Measurements from ENCODE around the gene PRDM2. TPM values are rescaled to one million over a fixed set of nuclear protein-coding genes. Genes with fewer than 3 reads are reported as not detected.

PRDM2 gene
- polyA plus RNA-seq, 1 donor (not counting 4 experiments of a cell fraction or from before 2014, with no cell fraction given), result 13.8 TPM

DNA sequence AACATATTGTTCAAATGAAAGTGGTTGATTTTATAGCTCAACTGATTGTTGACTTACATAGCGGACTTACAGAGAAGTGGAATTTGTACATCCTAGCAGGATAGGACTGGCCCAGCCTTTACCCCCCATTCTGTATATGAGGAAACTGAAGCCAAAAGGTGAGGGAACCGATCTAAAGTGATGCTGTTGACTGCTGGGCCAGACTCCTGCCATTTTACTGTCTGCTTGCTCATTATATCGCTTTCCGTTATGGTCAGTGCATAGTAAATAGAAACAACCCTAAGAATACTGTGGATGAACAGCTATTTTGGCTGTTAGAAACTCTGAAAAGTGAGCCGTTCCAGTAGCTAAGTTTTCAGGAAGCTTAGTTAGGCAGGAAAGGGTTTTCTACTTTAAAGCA lies 31.9 kb downstream of the PRDM2 start:
- no peak for TF ChIP-seq CTCF (optimal IDR thresholded peaks at IDR 0.05 in 1 of 3, IDR thresholded peaks at IDR 0.05 in 1 of 3, conservative IDR thresholded peaks at IDR 0.05 in 1 of 3; ENCODE audit: extremely low read depth in 1 of 3, insufficient read depth in 2 of 3, low read length in 3 of 3)
- TF ChIP-seq EZH2 (IDR thresholded peaks at IDR 0.05; ENCODE audit: low read length), result no peak
- peaks cover 7% of the 10 kb centered on the region for H3K79me2 ChIP-seq (ENCODE audit: control insufficient read depth, insufficient read depth, low read length)
- H2AFZ ChIP-seq (ENCODE audit: control insufficient read depth, low read length), result no peak overlapping the region
- peaks cover 10% of the 10 kb centered on the region for H3K4me1 ChIP-seq (ENCODE audit: control insufficient read depth, extremely low read depth, insufficient read depth, low read length)
- H3K9me1 ChIP-seq (ENCODE audit: control insufficient read depth, extremely low read depth, insufficient read depth, low read length), result no peaks in the 10 kb centered on the region
- H3K9me3 ChIP-seq (ENCODE audit: control insufficient read depth, low read depth, low read length), result no peaks in the 10 kb centered on the region
- no peaks in the 10 kb centered on the region for H4K20me1 ChIP-seq (ENCODE audit: control insufficient read depth, extremely low read depth, insufficient read depth, low read length)
- no peaks in the 10 kb centered on the region for H3K36me3 ChIP-seq (ENCODE audit: control insufficient read depth in 2 of 2, extremely low read depth in 1 of 2, insufficient read depth in 2 of 2, low read length in 2 of 2)
- dilution Hi-C loops (cut with MboI; ENCODE audit: extremely low pct_ligation_motif_present, low sequenced_read_pairs), result no loop called here
- DNase-seq (ENCODE audit: low read depth, low spot score), result no peak
- H3K9ac ChIP-seq (ENCODE audit: control insufficient read depth, extremely low read depth, insufficient read depth, low read length), result no peak overlapping the region
- no peaks in the 10 kb centered on the region for H3K27me3 ChIP-seq (ENCODE audit: control insufficient read depth, extremely low read depth, insufficient read depth, low read length)
- no peak for FAIRE-seq
- no peak overlapping the region for H3K27ac ChIP-seq (ENCODE audit: control insufficient read depth, insufficient read depth, low read length)
- H3K4me3 ChIP-seq (ENCODE audit: control insufficient read depth in 2 of 3, extremely low read depth in 1 of 3, insufficient read depth in 2 of 3, low read depth in 1 of 3, low read length in 3 of 3), result no peak overlapping the region
- H3K4me2 ChIP-seq (ENCODE audit: control insufficient read depth, extremely low read depth, insufficient read depth, low read depth, low read length), result no peak overlapping the region

DNA sequence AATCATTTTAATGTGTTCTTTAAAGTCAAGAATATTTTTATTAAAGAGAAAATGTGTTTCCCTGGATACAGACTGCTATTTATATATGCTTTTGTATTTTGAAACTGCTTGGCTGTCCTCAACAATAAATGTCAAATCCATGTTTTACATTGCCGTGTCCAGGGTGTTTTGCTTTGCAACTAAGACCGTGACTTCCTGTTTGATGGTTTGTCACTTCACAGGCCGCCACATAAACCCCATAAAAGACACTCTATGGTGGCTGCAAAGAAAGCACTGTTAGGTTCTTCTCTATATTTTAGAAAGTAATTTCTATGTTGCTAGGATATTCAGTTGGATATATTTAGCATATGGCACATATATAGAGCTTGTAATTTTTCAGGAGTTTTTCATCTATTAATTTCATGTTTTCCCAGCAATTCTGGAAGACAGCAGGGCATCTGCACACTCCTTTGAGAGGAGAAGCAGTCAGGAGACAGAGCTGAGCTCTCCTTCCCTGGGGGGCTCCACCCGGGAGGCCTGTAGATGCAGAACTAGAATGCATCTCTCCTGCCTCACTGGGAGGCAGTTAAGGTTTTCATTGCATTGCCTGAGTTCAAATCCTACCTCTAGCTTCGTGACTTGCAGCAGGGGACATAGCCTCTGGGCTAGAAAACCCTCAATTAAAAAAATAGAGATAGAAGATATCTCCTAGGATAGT lies 33.1 kb downstream of the PRDM2 start:
- no peaks in the 10 kb centered on the region for H3K9me3 ChIP-seq (ENCODE audit: control insufficient read depth, low read depth, low read length)
- no peak for FAIRE-seq
- no peaks in the 10 kb centered on the region for H4K20me1 ChIP-seq (ENCODE audit: control insufficient read depth, extremely low read depth, insufficient read depth, low read length)
- peaks cover 5% of the 10 kb centered on the region for H3K79me2 ChIP-seq (ENCODE audit: control insufficient read depth, insufficient read depth, low read length)
- no peak overlapping the region for H3K4me3 ChIP-seq (ENCODE audit: control insufficient read depth in 2 of 3, extremely low read depth in 1 of 3, insufficient read depth in 2 of 3, low read depth in 1 of 3, low read length in 3 of 3)
- dilution Hi-C loops (cut with MboI; ENCODE audit: extremely low pct_ligation_motif_present, low sequenced_read_pairs), result no loop called here
- DNase-seq (ENCODE audit: low read depth, low spot score), result no peak
- TF ChIP-seq EZH2 (IDR thresholded peaks at IDR 0.05; ENCODE audit: low read length) (no peak), CTCF (optimal IDR thresholded peaks at IDR 0.05 in 1 of 3, IDR thresholded peaks at IDR 0.05 in 1 of 3, conservative IDR thresholded peaks at IDR 0.05 in 1 of 3; ENCODE audit: extremely low read depth in 1 of 3, insufficient read depth in 2 of 3, low read length in 3 of 3) (no peak)
- peaks cover 10% of the 10 kb centered on the region for H3K4me1 ChIP-seq (ENCODE audit: control insufficient read depth, extremely low read depth, insufficient read depth, low read length)
- no peak overlapping the region for H3K9ac ChIP-seq (ENCODE audit: control insufficient read depth, extremely low read depth, insufficient read depth, low read length)
- H3K4me2 ChIP-seq (ENCODE audit: control insufficient read depth, extremely low read depth, insufficient read depth, low read depth, low read length), result no peak overlapping the region
- H3K9me1 ChIP-seq (ENCODE audit: control insufficient read depth, extremely low read depth, insufficient read depth, low read length), result no peaks in the 10 kb centered on the region
- no peak overlapping the region for H2AFZ ChIP-seq (ENCODE audit: control insufficient read depth, low read length)
- no peak overlapping the region for H3K27ac ChIP-seq (ENCODE audit: control insufficient read depth, insufficient read depth, low read length)
- no peaks in the 10 kb centered on the region for H3K36me3 ChIP-seq (ENCODE audit: control insufficient read depth in 2 of 2, extremely low read depth in 1 of 2, insufficient read depth in 2 of 2, low read length in 2 of 2)
- no peaks in the 10 kb centered on the region for H3K27me3 ChIP-seq (ENCODE audit: control insufficient read depth, extremely low read depth, insufficient read depth, low read length)

Data from keratinocyte (primary cell).